Right lobe of liver (tissue), 6 donors: ENCODE results near the gene LAIR1. TPM values are rescaled to one million over a fixed set of nuclear protein-coding genes. Genes with fewer than 3 reads are reported as not detected.
"Not testable (repeated sequence)": the region's sequence is repeated elsewhere in the genome, so short reads cannot be mapped to it uniquely, and the experiment has no call there.

ENCODE experiments used
- ATAC-seq, 4 donors: fragments of 200-7000 bp; cut with Tn5 transposase; one replicate each; pipeline ENCODE4 v1.9.1; 2020; ENCODE audit warnings: mild to moderate bottlenecking in 4 of 4, moderate library complexity in 4 of 4
- DNase-seq, 3 donors: peaks; one replicate each; pipeline ENCODE4 v3.0.0-alpha.2; 2020
- H3K27ac ChIP-seq, 3 donors: fragments of 200-600 bp; one replicate each; pipeline ENCODE4 v1.8.0; 2022
- H3K27me3 ChIP-seq, 2 donors: fragments of 200-600 bp; one replicate each; pipeline ENCODE4 v1.8.0; 2022
- H3K36me3 ChIP-seq, 4 donors: fragments of 200-600 bp; sonication (generic) in 1 of 4; one replicate each; pipeline versions ENCODE4 v1.5.1 to v1.8.0; 2017 to 2022; ENCODE audit warnings: control low read depth in 1 of 4
- H3K4me1 ChIP-seq, 4 donors: fragments of 200-600 bp; sonication (generic) in 1 of 4; one replicate each; pipeline versions ENCODE4 v1.5.1 to v1.8.0; 2017 to 2022; ENCODE audit warnings: control low read depth in 1 of 4
- H3K4me3 ChIP-seq, 3 donors: fragments of 200-600 bp; one replicate each; pipeline ENCODE4 v1.8.0; 2022
- H3K9me3 ChIP-seq, 4 donors: fragments of 200-600 bp; sonication (generic) in 1 of 4; one replicate each; pipeline versions ENCODE4 v1.5.1 to v1.8.0; 2017 to 2022; ENCODE audit warnings: control low read depth in 1 of 4
- CTCF ChIP-seq, 4 donors: fragments of 200-600 bp in 3 of 4; fragments of 450-650 bp in 1 of 4; IDR thresholded peaks; one replicate each; pipeline versions ENCODE4 v1.5.1 to v1.8.0; 2016 to 2022; ENCODE audit warnings: antibody characterized with exemption in 4 of 4, mild to moderate bottlenecking in 2 of 4
- POLR2A ChIP-seq: fragments of 450-650 bp; IDR thresholded peaks from one replicate; pipeline ENCODE4 v1.6.1; 2017; ENCODE audit warnings: antibody characterized with exemption, mild to moderate bottlenecking
- WGBS: methylation state at CpG from one replicate; pipeline ENCODE4 v1.1.6; 2018; ENCODE audit warnings: low coverage, low lambda C conversion rate; ENCODE audit not compliant: insufficient coverage; ENCODE audit errors: missing lambda C conversion rate; 5-methylcytosine and 5-hydroxymethylcytosine counted together
- intact Hi-C, 2 donors: fragments of 100-400 bp; cut with DNase I; formaldehyde crosslinking; loops; one replicate each; pipeline versions ENCODE4 v1.11.2 to v1.14.1; 2022
- total RNA-seq, 6 experiments: library from RNA; depleted of rRNA in 2 of 6; stranded (reverse); fragments of >200 nt in 2 of 6; fragmentation: NEBNext Ultra II Directional in 3 of 6; extraction: Animal tissue kit (Norgen Biotek cat#: 25700) in 3 of 6; gene quantifications; one replicate each; pipeline versions ENCODE4 v1.1.0 to v1.2.4, GENCODE V29; 2016 to 2023
- donor health status: DM: no; HTN: yes; CAD: no.
- donor health status: DM: no; HTN: no; CAD: no.
- donor health status: DM: no; HTN: no; CAD: no.
- donor health status: DM: no; HTN: yes; CAD: no.
- donor health status: DM: no; HTN: yes; CAD: no.

The LAIR1 gene
- total RNA-seq, 6 experiments from 2014 or later: 2.9 to 15.3 (median 4.9) TPM

DNA sequence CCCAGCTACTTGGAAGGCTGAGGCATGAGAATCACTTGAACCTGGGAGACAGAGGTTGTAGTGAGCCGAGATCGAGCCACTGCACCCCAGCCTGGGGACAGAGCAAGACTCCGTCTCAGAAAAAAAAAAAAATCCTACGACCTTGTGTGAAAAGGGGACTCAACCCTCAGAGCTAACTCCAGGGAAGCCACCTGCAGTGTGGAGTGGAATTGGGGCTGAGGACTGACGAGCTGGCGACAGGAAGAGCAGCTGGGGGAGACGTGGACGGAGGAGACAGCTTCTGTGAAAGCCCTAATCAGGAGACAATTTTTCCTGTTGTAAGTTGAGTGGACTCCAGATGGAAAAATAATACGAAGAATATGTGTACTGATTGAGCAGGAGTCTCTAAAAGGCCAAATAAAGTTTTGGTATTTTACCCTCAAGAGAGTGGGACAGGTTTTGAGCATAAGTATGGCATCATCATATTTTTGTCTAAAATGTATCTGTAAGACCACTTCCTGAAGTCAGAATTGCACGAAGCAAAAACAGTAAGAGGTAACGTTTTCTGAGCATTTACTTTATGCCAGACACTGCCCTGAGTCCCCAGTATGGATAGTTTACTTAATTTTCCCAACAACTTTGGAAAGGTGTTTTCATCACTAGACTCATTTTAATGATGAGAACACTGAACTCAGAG lies 12.0 kb upstream of the LAIR1 start:
- Histone ChIP-seq H3K4me1 (no peaks in the 10 kb centered on the region), H3K27ac (no peak overlapping the region), H3K9me3 (no peaks in the 10 kb centered on the region), H3K4me3 (no peak overlapping the region), H3K36me3 (no peaks in the 10 kb centered on the region), H3K27me3 (no peaks in the 10 kb centered on the region)
- intact Hi-C loops: no loop called here
- ATAC-seq: no peak
- TF ChIP-seq CTCF (IDR thresholded peaks at IDR 0.05) (no peak), POLR2A (no peak)
- no peak for DNase-seq
- WGBS: 50% methylated on average over 11 of the region's 11 CpGs

GRCh38 chr19:54375181-54375938 lies 10.6 kb upstream of the LAIR1 start:
- H3K27me3 ChIP-seq, intact Hi-C loops, H3K4me3 ChIP-seq: not testable (repeated sequence)

GRCh38 chr19:54373781-54374631 lies 9.3 kb upstream of the LAIR1 start:
- 42% methylated on average over 6 of the region's 16 CpGs for WGBS
- H3K27ac ChIP-seq: peak overlapping the region in 1 of 3 donors; percentile 23

More at GRCh38 chr19:54375181-54375938, 10.6 kb upstream of the LAIR1 start:
- not testable (repeated sequence) for H3K9me3 ChIP-seq, DNase-seq, H3K4me1 ChIP-seq, H3K36me3 ChIP-seq, H3K27ac ChIP-seq
- 40% methylated on average over 13 of the region's 28 CpGs for WGBS
- ATAC-seq: peak; percentile 14 to 27 (median 20)

GRCh38 chr19:54371453-54371852 lies 6.7 kb upstream of the LAIR1 start:
- H3K27ac ChIP-seq, ATAC-seq, H3K9me3 ChIP-seq, DNase-seq, H3K4me3 ChIP-seq, H3K36me3 ChIP-seq, H3K4me1 ChIP-seq, H3K27me3 ChIP-seq, intact Hi-C loops: not testable (repeated sequence)
- WGBS: 58% methylated on average over 5 of the region's 5 CpGs

More at GRCh38 chr19:54373781-54374631, 9.3 kb upstream of the LAIR1 start:
- intact Hi-C loops: no loop called here
- Histone ChIP-seq H3K4me1 (no peaks in the 10 kb centered on the region), H3K9me3 (no peaks in the 10 kb centered on the region), H3K4me3 (no peak overlapping the region), H3K36me3 (no peaks in the 10 kb centered on the region), H3K27me3 (no peaks in the 10 kb centered on the region)
- ATAC-seq (peak; percentile 8 to 41 (median 36)), DNase-seq (no peak)
- no peak for TF ChIP-seq POLR2A

DNA sequence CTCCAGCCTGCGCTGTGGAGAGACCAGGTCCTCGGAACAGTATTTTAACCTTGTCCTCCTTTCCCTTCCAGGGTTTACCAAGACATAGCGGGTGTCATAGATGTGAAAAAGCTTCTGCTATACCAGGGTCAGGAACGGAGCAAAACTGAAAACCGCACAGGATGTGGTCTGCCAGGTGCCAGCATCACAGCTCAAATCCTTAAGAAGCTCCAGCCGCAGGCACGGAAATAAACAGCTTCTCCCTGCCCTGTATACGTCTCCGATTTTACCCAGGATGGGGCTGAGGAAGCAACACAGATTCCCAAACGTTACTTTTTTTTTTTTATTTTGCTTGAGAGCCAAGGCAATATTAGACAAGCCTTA lies 5.7 kb upstream of the LAIR1 start:
- H3K36me3 ChIP-seq, intact Hi-C loops, DNase-seq, H3K4me1 ChIP-seq, H3K27ac ChIP-seq, H3K27me3 ChIP-seq, H3K4me3 ChIP-seq, H3K9me3 ChIP-seq: not testable (repeated sequence)
- WGBS: 56% methylated on average over 7 of the region's 10 CpGs
- peak in 3 of 4 donors; percentile 9 to 29 (median 23) for ATAC-seq

GRCh38 chr19:54369688-54370433 lies 5.1 kb upstream of the LAIR1 start:
- intact Hi-C loops, H3K4me1 ChIP-seq, H3K4me3 ChIP-seq, H3K9me3 ChIP-seq, H3K36me3 ChIP-seq, H3K27ac ChIP-seq, H3K27me3 ChIP-seq, DNase-seq: not testable (repeated sequence)
- WGBS: 44% methylated on average over 8 of the region's 19 CpGs
- ATAC-seq: peak in 2 of 4 donors; percentile 36 to 43
